ENCODE measurements around the gene STX5.

DNA sequence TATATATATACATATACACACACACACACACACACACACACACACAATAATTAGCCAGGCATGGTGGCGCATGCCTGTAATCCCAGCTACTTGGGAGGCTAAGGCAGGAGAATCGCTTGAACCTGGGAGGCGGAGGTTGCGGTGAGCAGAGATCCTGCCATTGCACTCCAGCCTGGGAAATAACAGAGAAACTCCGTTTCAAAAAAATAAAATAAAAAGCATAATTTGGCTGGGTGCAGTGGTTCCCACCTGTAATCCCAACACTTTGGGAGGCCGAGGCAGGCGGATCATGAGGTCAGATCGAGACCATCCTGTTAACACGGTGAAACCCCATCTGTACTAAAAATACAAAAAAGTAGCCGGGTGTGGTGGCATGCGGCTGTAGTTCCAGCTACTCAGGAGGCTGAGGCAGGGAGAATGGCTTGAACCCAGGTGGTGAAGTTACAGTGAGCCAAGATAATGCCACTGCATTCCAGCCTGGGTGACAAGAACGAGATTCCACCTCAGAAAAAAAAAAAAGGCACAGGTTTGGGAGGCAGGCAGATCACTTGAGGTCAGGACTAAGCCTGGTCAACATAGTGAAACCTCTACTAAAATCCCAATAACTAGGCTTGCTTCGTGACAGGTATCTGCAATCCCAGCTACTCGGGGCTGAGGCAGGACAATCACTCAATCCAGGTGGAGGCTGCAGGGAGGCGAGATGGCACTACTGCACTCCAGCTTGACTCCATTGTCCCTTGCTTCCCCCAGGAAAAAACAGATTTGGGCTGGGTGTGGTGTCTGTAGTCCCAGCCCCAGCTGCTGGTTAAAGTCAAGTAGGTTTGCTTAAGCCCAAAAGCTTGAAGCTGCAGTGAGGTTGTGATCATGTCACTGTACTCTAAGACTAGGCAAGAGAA, 19.3 kb upstream of the STX5 start:
- TF ChIP-seq EP300 (IDR thresholded peaks at IDR 0.05), result no peak
- TF ChIP-seq SMC3 (IDR thresholded peaks at IDR 0.05), result no peak
- TF ChIP-seq, protein P1, sequence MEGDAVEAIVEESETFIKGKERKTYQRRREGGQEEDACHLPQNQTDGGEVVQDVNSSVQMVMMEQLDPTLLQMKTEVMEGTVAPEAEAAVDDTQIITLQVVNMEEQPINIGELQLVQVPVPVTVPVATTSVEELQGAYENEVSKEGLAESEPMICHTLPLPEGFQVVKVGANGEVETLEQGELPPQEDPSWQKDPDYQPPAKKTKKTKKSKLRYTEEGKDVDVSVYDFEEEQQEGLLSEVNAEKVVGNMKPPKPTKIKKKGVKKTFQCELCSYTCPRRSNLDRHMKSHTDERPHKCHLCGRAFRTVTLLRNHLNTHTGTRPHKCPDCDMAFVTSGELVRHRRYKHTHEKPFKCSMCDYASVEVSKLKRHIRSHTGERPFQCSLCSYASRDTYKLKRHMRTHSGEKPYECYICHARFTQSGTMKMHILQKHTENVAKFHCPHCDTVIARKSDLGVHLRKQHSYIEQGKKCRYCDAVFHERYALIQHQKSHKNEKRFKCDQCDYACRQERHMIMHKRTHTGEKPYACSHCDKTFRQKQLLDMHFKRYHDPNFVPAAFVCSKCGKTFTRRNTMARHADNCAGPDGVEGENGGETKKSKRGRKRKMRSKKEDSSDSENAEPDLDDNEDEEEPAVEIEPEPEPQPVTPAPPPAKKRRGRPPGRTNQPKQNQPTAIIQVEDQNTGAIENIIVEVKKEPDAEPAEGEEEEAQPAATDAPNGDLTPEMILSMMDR (IDR thresholded peaks at IDR 0.05), result no peak
- TF ChIP-seq RCOR1 (IDR thresholded peaks at IDR 0.05; ENCODE audit: low read depth, low read length), result no peak
- peak; percentile 18; the same call in 1 of the 2 replicates for TF ChIP-seq POLR2A (IDR thresholded peaks at IDR 0.05; ENCODE audit: low read length)
- TF ChIP-seq, protein P2, sequence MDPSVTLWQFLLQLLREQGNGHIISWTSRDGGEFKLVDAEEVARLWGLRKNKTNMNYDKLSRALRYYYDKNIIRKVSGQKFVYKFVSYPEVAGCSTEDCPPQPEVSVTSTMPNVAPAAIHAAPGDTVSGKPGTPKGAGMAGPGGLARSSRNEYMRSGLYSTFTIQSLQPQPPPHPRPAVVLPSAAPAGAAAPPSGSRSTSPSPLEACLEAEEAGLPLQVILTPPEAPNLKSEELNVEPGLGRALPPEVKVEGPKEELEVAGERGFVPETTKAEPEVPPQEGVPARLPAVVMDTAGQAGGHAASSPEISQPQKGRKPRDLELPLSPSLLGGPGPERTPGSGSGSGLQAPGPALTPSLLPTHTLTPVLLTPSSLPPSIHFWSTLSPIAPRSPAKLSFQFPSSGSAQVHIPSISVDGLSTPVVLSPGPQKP (IDR thresholded peaks at IDR 0.05; ENCODE audit: low read depth, low read length), result no peak
- TF ChIP-seq, protein P3, sequence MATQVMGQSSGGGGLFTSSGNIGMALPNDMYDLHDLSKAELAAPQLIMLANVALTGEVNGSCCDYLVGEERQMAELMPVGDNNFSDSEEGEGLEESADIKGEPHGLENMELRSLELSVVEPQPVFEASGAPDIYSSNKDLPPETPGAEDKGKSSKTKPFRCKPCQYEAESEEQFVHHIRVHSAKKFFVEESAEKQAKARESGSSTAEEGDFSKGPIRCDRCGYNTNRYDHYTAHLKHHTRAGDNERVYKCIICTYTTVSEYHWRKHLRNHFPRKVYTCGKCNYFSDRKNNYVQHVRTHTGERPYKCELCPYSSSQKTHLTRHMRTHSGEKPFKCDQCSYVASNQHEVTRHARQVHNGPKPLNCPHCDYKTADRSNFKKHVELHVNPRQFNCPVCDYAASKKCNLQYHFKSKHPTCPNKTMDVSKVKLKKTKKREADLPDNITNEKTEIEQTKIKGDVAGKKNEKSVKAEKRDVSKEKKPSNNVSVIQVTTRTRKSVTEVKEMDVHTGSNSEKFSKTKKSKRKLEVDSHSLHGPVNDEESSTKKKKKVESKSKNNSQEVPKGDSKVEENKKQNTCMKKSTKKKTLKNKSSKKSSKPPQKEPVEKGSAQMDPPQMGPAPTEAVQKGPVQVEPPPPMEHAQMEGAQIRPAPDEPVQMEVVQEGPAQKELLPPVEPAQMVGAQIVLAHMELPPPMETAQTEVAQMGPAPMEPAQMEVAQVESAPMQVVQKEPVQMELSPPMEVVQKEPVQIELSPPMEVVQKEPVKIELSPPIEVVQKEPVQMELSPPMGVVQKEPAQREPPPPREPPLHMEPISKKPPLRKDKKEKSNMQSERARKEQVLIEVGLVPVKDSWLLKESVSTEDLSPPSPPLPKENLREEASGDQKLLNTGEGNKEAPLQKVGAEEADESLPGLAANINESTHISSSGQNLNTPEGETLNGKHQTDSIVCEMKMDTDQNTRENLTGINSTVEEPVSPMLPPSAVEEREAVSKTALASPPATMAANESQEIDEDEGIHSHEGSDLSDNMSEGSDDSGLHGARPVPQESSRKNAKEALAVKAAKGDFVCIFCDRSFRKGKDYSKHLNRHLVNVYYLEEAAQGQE (IDR thresholded peaks at IDR 0.05), result no peak
- no peak for TF ChIP-seq JUNB (IDR thresholded peaks at IDR 0.05)
- TF ChIP-seq NR3C1 (IDR thresholded peaks at IDR 0.05), result no peak
- peak; percentile 54 for TF ChIP-seq RARB (CRISPR knock-in tag; IDR thresholded peaks at IDR 0.05)
- TF ChIP-seq, protein P4, sequence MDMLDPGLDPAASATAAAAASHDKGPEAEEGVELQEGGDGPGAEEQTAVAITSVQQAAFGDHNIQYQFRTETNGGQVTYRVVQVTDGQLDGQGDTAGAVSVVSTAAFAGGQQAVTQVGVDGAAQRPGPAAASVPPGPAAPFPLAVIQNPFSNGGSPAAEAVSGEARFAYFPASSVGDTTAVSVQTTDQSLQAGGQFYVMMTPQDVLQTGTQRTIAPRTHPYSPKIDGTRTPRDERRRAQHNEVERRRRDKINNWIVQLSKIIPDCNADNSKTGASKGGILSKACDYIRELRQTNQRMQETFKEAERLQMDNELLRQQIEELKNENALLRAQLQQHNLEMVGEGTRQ (IDR thresholded peaks at IDR 0.05), result no peak
- no peak for TF ChIP-seq BHLHE40 (IDR thresholded peaks at IDR 0.05; ENCODE audit: low read depth, low read length)
- no peak for TF ChIP-seq CHD4 (IDR thresholded peaks at IDR 0.05; ENCODE audit: borderline replicate concordance)

Measured in A549 (cell line).